HepG2 (cell line): ENCODE data around the gene TF.

ENCODE experiments used
- BRD4 ChIP-seq: sonication (generic); formaldehyde crosslinking; IDR thresholded peaks from 2 replicates; pipeline ENCODE4 v1.4.0; 2020; ENCODE audit warnings: missing genetic modification reagents
- FOXK1 ChIP-seq: sonication (generic); formaldehyde crosslinking; IDR thresholded peaks from 2 replicates; pipeline ENCODE4 v1.4.0; 2020; ENCODE audit warnings: low read depth, missing genetic modification reagents, borderline replicate concordance
- MXI1 ChIP-seq: IDR thresholded peaks from 3 replicates; pipeline ENCODE4 v1.6.1; 2012; ENCODE audit warnings: low read depth, low read length, inconsistent platforms, borderline replicate concordance
- POLR2AphosphoS2 ChIP-seq: IDR thresholded peaks from 2 replicates; pipeline ENCODE4 v1.6.1; 2011; ENCODE audit warnings: low read depth, low read length, improper control_type of control experiment
- ZNF224 ChIP-seq: sonication (generic); formaldehyde crosslinking; IDR thresholded peaks from 2 replicates; pipeline ENCODE4 v1.5.0; 2020; ENCODE audit warnings: mild to moderate bottlenecking, missing genetic modification reagents
- ZNF431 ChIP-seq: sonication (generic); formaldehyde crosslinking; IDR thresholded peaks from 2 replicates; pipeline ENCODE4 v1.9.0; 2022; ENCODE audit warnings: missing genetic modification reagents, low read depth, mild to moderate bottlenecking, borderline replicate concordance
- ZNF670 ChIP-seq: sonication (generic); formaldehyde crosslinking; IDR thresholded peaks from 2 replicates; pipeline ENCODE4 v1.8.0; 2022; ENCODE audit warnings: mild to moderate bottlenecking, missing genetic modification reagents, borderline replicate concordance
- ZSCAN30 ChIP-seq: sonication (generic); formaldehyde crosslinking; IDR thresholded peaks from 2 replicates; pipeline ENCODE4 v1.5.0; 2020; ENCODE audit warnings: mild to moderate bottlenecking, missing genetic modification reagents
- TF ChIP-seq, protein P1 (sequence below): sonication (generic); formaldehyde crosslinking; IDR thresholded peaks from 2 replicates; pipeline ENCODE4 v1.4.0; 2020; ENCODE audit warnings: missing genetic modification reagents
- TF ChIP-seq, protein P2 (sequence below): sonication (generic); formaldehyde crosslinking; IDR thresholded peaks from 2 replicates; pipeline ENCODE4 v1.5.0; 2020; ENCODE audit warnings: missing genetic modification reagents, mild to moderate bottlenecking, borderline replicate concordance

DNA sequence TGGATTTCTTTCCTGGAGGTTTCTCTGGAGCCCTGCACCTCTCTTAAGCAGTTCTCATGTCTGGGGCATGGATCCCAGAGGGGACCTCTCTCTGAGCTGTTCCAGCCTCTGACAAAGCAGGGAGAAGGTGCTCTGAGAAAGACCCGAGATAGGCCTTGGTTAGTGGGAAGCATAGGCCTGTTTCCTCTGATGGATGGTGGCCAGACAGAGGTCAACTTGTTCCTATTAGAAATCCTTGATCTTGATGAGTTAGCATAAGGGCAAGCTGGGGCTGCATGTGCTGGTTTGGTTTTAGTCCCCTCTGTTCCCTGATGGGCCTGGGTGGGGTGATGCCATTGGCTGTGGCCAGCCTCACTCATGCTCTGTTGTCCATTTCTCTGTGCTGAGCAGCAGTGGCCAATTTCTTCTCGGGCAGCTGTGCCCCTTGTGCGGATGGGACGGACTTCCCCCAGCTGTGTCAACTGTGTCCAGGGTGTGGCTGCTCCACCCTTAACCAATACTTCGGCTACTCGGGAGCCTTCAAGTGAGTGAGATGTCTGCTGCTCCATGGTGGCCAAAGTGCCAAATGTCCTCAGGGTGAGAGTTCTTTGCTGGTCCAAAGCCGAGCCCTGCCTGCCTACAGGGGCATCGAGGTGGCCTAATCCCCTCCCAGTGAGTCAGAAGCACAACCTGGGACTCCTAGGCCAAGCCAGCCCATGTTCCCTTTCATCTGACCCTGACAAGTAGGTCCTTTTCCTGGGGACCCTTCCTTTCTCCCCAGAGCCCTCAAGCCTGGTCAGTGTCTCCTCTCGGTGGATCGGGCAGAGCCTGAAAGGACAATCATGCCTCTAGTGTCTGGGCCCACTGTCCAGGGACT, 9.0 kb downstream of the TF start:
- TF ChIP-seq ZSCAN30 (CRISPR knock-in tag) (no peak), ZNF431 (CRISPR knock-in tag) (no peak), BRD4 (no peak), MXI1 (no peak), ZNF224 (CRISPR knock-in tag) (no peak), ZNF670 (CRISPR knock-in tag) (no peak), POLR2AphosphoS2 (no peak), FOXK1 (CRISPR knock-in tag) (no peak)
- TF ChIP-seq, protein P1, sequence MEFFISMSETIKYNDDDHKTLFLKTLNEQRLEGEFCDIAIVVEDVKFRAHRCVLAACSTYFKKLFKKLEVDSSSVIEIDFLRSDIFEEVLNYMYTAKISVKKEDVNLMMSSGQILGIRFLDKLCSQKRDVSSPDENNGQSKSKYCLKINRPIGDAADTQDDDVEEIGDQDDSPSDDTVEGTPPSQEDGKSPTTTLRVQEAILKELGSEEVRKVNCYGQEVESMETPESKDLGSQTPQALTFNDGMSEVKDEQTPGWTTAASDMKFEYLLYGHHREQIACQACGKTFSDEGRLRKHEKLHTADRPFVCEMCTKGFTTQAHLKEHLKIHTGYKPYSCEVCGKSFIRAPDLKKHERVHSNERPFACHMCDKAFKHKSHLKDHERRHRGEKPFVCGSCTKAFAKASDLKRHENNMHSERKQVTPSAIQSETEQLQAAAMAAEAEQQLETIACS (CRISPR knock-in tag) = no peak
- TF ChIP-seq, protein P2, sequence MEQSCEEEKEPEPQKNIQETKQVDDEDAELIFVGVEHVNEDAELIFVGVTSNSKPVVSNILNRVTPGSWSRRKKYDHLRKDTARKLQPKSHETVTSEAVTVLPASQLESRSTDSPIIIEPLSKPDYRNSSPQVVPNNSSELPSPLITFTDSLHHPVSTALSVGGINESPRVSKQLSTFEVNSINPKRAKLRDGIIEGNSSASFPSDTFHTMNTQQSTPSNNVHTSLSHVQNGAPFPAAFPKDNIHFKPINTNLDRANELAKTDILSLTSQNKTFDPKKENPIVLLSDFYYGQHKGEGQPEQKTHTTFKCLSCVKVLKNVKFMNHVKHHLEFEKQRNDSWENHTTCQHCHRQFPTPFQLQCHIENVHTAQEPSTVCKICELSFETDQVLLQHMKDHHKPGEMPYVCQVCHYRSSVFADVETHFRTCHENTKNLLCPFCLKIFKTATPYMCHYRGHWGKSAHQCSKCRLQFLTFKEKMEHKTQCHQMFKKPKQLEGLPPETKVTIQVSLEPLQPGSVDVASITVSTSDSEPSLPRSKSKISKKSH (CRISPR knock-in tag) = no peak
